ENCODE results near the gene RRAS. TPM values are rescaled to one million over a fixed set of nuclear protein-coding genes. Genes with fewer than 3 reads are reported as not detected.

The RRAS gene
- total and polyA plus RNA-seq, 2 of the 4 experiments (the other 2 are of a cell fraction) = 50.2 to 241 TPM

DNA sequence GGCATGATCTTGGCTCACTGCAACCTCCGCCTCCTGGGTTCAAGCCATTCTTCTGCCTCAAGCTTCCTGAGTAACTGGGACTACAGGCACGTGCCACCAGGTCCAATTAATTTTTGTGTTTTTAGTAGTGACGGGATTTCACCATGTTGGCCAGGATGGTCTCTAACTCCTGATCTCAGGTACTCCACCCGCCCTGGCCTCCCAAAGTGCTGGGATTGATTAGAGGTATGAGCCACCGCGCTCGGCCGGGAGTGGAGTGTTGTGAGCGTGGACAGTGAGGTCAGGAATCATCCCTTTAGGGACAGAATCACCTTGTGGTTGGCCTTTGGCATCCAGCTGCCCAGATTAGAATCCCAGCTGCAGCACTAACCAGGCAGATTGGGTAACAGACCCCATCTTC lies 10.3 kb downstream of the RRAS start:
- peaks cover 0 to 17% of the 10 kb centered on the region in 2 experiments; a peak in 2 of 4 replicates for H3K79me1 ChIP-seq (ENCODE audit: low read depth in 1 of 2, low read length in 2 of 2)
- no peak overlapping the region for H3K4me3 ChIP-seq (ENCODE audit: insufficient read depth, low read depth, low read length)
- H2AK9ac ChIP-seq (replicated peaks; ENCODE audit: low read depth, low read length, poor library complexity) = no peak overlapping the region
- no peak overlapping the region for H3K14ac ChIP-seq (replicated peaks; ENCODE audit: low read depth, low read length)
- no peak overlapping the region for H4K91ac ChIP-seq (ENCODE audit: insufficient read depth, low read depth, low read length)
- H4K8ac ChIP-seq (ENCODE audit: low read depth in 2 of 2, low read length in 2 of 2) = no peak overlapping the region
- TF ChIP-seq SMC3 (IDR thresholded peaks at IDR 0.05; ENCODE audit: low read depth, low read length) (no peak), MAZ (IDR thresholded peaks at IDR 0.05; ENCODE audit: borderline replicate concordance, low read depth, low read length) (no peak), MXI1 (IDR thresholded peaks at IDR 0.05; ENCODE audit: borderline replicate concordance, low read depth, low read length) (no peak), CHD1 (IDR thresholded peaks at IDR 0.05; ENCODE audit: low read depth, low read length) (no peak), POLR2A (IDR thresholded peaks at IDR 0.05; ENCODE audit: low read depth, low read length) (no peak), RCOR1 (IDR thresholded peaks at IDR 0.05; ENCODE audit: insufficient replicate concordance, low read length) (no peak), FOS (IDR thresholded peaks at IDR 0.05; ENCODE audit: low read depth, low read length) (no peak), RAD21 (IDR thresholded peaks at IDR 0.05; ENCODE audit: low read length) (no peak)
- TF ChIP-seq, protein P1, sequence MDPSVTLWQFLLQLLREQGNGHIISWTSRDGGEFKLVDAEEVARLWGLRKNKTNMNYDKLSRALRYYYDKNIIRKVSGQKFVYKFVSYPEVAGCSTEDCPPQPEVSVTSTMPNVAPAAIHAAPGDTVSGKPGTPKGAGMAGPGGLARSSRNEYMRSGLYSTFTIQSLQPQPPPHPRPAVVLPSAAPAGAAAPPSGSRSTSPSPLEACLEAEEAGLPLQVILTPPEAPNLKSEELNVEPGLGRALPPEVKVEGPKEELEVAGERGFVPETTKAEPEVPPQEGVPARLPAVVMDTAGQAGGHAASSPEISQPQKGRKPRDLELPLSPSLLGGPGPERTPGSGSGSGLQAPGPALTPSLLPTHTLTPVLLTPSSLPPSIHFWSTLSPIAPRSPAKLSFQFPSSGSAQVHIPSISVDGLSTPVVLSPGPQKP (IDR thresholded peaks at IDR 0.05; ENCODE audit: borderline replicate concordance, low read depth, low read length) = no peak
- TF ChIP-seq, protein P2, sequence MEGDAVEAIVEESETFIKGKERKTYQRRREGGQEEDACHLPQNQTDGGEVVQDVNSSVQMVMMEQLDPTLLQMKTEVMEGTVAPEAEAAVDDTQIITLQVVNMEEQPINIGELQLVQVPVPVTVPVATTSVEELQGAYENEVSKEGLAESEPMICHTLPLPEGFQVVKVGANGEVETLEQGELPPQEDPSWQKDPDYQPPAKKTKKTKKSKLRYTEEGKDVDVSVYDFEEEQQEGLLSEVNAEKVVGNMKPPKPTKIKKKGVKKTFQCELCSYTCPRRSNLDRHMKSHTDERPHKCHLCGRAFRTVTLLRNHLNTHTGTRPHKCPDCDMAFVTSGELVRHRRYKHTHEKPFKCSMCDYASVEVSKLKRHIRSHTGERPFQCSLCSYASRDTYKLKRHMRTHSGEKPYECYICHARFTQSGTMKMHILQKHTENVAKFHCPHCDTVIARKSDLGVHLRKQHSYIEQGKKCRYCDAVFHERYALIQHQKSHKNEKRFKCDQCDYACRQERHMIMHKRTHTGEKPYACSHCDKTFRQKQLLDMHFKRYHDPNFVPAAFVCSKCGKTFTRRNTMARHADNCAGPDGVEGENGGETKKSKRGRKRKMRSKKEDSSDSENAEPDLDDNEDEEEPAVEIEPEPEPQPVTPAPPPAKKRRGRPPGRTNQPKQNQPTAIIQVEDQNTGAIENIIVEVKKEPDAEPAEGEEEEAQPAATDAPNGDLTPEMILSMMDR (conservative IDR thresholded peaks at IDR 0.05; ENCODE audit: low read depth, low read length) = no peak
- H2BK120ac ChIP-seq (ENCODE audit: low read depth, low read length) = no peak overlapping the region
- POLR2A ChIA-PET (ENCODE audit: unreplicated experiment) = interaction anchor here (0.7 kb wide), 1 partner anchor 10 kb away, joined by 10 read pairs; no protein-coding TSS in a partner anchor
- H3K9me1 ChIP-seq (ENCODE audit: insufficient read depth, low read length) = peaks cover 9% of the 10 kb centered on the region; the same call in 1 of the 2 replicates
- CTCF ChIA-PET = no interaction called here
- WGBS, 2 experiments (ENCODE audit: extremely low coverage in 2 of 2, insufficient read length in 1 of 2) = 80% methylated on average over 2 of the region's 9 CpGs; no CpG with 5 or more reads in 1 of the 2 experiments
- ATAC-seq (ENCODE audit: low read depth) = no peak
- no peak overlapping the region for H2AK5ac ChIP-seq (ENCODE audit: low read depth, low read length)
- H4K5ac ChIP-seq (ENCODE audit: low read depth, low read length) = no peak overlapping the region
- H3K4me1 ChIP-seq (ENCODE audit: control insufficient read depth, insufficient read depth, low read length) = peaks cover 2% of the 10 kb centered on the region; the same call in 1 of the 2 replicates
- intact Hi-C loops (cut with micrococcal nuclease) = no loop called here
- H2BK20ac ChIP-seq (ENCODE audit: low read depth, low read length) = no peak overlapping the region
- H3K56ac ChIP-seq (ENCODE audit: extremely low read depth, insufficient read depth, low read length) = no peak overlapping the region
- no peaks in the 10 kb centered on the region for H3K9me3 ChIP-seq (ENCODE audit: control insufficient read depth, insufficient read depth, low read length)
- no peak overlapping the region for H2BK5ac ChIP-seq (ENCODE audit: low read depth, low read length, poor library complexity, severe bottlenecking)
- no peak overlapping the region for H3K18ac ChIP-seq (ENCODE audit: low read depth, low read length)
- H2AFZ ChIP-seq (replicated peaks; ENCODE audit: low read length, poor library complexity) = no peak overlapping the region
- H2BK15ac ChIP-seq (ENCODE audit: low read depth, low read length) = no peak overlapping the region
- dilution Hi-C loops (cut with HindIII; ENCODE audit: low sequenced_read_pairs, unreplicated experiment) = no loop called here
- no peaks in the 10 kb centered on the region for H3K27me3 ChIP-seq (ENCODE audit: control insufficient read depth, insufficient read depth, low read length)
- no peak overlapping the region for H3K9ac ChIP-seq (ENCODE audit: low read depth, low read length)
- no TSS peak for BruUV-seq (replicated peaks)
- DNase-seq = no peak
- H3K4me2 ChIP-seq (ENCODE audit: low read depth, low read length) = no peak overlapping the region
- H4K20me1 ChIP-seq (ENCODE audit: insufficient read depth, low read length) = no peaks in the 10 kb centered on the region
- in situ Hi-C loops (cut with MboI; ENCODE audit: low sequenced_read_pairs) = no loop called here
- peaks cover 22% of the 10 kb centered on the region for H3K36me3 ChIP-seq (ENCODE audit: control insufficient read depth, insufficient read depth, low read length)
- no peak overlapping the region for H3K4ac ChIP-seq (ENCODE audit: low read depth, low read length)
- no peak overlapping the region for H3K23ac ChIP-seq (ENCODE audit: low read depth, low read length)
- H3K27ac ChIP-seq (ENCODE audit: insufficient read depth, low read length) = no peak overlapping the region

Measured in IMR-90 (cell line).